T47D (cell line): Measurements from ENCODE around the gene FBXL5.

Experiments
- DNase-seq, 2 experiments: peaks; one replicate each; pipeline versions ENCODE4 v3.0.0 to v3.0.0-alpha.2; 2011 to 2012; ENCODE audit warnings: low read depth in 1 of 2, low spot score in 1 of 2
- JUND ChIP-seq: IDR thresholded peaks from 2 replicates; pipeline ENCODE4 v1.6.1; 2012; ENCODE audit warnings: low read depth
- in situ Hi-C: cut with HindIII; loops from 2 replicates; pipeline ENCODE4 v1.10.0; 2016; ENCODE audit warnings: low sequenced_read_pairs, low pct_unique_long_range_greater_than_20kb

Gene FBXL5, protein sequence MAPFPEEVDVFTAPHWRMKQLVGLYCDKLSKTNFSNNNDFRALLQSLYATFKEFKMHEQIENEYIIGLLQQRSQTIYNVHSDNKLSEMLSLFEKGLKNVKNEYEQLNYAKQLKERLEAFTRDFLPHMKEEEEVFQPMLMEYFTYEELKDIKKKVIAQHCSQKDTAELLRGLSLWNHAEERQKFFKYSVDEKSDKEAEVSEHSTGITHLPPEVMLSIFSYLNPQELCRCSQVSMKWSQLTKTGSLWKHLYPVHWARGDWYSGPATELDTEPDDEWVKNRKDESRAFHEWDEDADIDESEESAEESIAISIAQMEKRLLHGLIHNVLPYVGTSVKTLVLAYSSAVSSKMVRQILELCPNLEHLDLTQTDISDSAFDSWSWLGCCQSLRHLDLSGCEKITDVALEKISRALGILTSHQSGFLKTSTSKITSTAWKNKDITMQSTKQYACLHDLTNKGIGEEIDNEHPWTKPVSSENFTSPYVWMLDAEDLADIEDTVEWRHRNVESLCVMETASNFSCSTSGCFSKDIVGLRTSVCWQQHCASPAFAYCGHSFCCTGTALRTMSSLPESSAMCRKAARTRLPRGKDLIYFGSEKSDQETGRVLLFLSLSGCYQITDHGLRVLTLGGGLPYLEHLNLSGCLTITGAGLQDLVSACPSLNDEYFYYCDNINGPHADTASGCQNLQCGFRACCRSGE

GRCh38 chr4:15655223-15656037 lies at the start of gene FBXL5:
Gene FBXL5, minus strand, starts transcription at chr4:15655357. Its CDS starts 70 bp downstream, at chr4:15655287.
- in situ Hi-C loops: no loop called here
- DNase-seq: peak; percentile 84 to 86
- TF ChIP-seq JUND: no peak

DNA sequence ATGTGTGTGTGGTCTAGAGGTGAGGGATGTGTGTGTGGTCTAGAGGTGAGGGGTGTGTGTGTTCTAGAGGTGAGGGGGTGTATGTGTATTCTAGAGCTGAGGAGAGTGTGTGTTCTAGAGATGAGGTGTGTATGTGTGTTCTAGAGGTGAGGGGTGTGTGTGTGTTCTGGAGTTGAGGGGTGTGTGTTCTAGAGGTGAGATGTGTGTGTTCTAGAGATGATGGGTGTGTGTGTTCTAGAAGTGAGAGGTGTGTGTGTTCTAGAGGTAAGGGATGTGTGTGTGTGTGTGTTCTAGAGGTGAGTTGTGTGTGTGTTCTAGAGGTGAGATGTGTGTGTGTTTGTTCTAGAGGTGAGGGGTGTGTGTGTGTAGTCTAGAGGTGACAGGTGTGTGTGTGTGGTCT lies 49.0 kb upstream of the FBXL5 start:
- TF ChIP-seq JUND: no peak
- in situ Hi-C loops: no loop called here
- no peak for DNase-seq

- in situ Hi-C loops: no loop called here
- DNase-seq: no peak
- TF ChIP-seq JUND: no peak
Measured at GRCh38 chr4:15703439-15703838, 48.3 kb upstream of the FBXL5 start.

DNA sequence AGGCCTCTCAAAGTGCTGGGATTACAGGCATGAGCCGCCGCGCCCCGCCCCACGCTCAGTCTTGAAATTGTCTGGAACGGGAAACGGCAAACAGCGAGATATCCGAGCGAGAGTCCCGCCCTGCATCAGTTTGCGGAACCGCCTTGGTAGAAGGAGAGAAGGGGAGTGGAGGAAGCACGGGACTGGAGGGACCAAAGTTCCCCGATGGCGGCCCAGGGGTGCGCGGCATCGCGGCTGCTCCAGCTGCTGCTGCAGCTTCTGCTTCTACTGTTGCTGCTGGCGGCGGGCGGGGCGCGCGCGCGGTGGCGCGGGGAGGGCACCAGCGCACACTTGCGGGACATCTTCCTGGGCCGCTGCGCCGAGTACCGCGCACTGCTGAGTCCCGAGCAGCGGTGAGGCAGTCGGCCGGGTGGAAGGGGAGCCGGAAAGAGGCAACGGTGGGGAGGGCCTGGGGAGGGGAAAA lies 47.8 kb upstream of the FBXL5 start, which contains the start of gene BST1:
Gene BST1, plus strand, starts transcription at position 125 of the 463 bp plus-strand sequence. Its CDS starts 80 bp downstream, at position 205.
- DNase-seq: no peak
- in situ Hi-C loops: no loop called here
- no peak for TF ChIP-seq JUND

GRCh38 chr4:15696866-15697265 lies 41.7 kb upstream of the FBXL5 start:
- in situ Hi-C loops: no loop called here

DNA sequence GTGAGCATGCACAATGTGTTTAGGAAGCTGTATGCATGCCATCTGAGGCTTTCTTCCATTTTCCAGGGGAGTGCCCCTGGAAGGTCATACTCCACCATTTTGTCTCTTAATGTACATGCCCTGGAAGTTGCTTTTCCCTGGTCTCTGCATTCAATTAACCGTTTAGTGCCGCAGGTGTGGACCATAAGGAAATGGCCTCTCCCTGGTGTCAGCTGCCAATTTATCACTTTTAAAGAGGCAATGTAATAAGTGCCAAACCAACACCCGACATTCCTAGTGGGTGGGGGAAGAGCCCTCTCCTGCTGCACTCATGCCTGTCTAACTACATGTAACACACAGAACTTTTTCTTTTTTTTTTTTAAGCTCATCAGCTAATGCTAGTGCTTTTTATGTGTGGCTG lies 40.6 kb upstream of the FBXL5 start:
- no peak for TF ChIP-seq JUND
- no peak for DNase-seq
- in situ Hi-C loops: no loop called here

More at GRCh38 chr4:15696866-15697265, 41.7 kb upstream of the FBXL5 start:
- TF ChIP-seq JUND: no peak
- no peak for DNase-seq

DNA sequence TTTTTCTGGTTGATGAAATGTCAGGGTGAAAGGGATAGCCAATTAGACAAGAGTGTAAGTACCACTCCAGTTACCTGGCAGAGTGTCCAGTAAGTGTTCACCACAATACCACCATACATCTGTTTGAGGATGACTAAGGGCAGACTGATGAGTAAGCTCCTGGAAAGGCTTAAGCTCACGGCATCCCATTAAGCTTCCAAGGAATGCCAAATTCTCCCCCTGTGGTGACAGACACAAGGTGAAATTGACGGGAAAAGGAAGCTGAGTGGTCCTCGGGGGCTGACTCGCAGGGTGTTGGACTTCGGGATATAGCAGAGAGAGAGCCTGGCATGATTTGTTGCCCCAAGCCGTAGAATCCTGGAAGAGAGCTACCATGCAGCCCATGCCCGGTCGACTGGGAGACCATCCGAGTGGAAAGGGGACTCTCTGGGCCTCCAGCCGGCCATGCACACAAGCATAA lies 40.1 kb upstream of the FBXL5 start:
- TF ChIP-seq JUND: no peak

GRCh38 chr4:15694431-15694830 lies 39.3 kb upstream of the FBXL5 start:
- no peak for TF ChIP-seq JUND
- in situ Hi-C loops: no loop called here
- DNase-seq: peak in 1 of 2 experiments; percentile 79

More for the DNA sequence above, 40.1 kb upstream of the FBXL5 start:
- in situ Hi-C loops: no loop called here
- DNase-seq: no peak

DNA sequence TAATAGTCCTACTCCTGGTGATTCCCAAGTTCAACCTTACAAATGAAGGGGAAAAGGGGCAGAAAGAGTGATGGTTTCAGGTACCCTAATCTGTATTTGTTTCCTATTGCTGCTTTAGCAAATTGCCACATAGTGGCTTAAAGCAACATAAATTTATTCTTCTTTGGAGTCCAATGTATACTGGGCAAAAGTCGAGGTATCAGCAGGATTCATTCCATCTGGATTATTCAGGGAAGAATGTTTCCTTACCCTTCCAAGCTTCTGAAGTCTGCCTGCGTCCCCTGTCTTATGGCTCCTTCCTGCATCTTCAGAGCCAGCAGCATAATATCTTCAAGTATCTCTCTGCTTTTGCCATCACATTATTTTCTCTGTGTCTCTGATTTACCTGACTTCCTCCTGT lies 37.4 kb upstream of the FBXL5 start:
- TF ChIP-seq JUND: no peak
- in situ Hi-C loops: no loop called here
- DNase-seq: no peak

DNA sequence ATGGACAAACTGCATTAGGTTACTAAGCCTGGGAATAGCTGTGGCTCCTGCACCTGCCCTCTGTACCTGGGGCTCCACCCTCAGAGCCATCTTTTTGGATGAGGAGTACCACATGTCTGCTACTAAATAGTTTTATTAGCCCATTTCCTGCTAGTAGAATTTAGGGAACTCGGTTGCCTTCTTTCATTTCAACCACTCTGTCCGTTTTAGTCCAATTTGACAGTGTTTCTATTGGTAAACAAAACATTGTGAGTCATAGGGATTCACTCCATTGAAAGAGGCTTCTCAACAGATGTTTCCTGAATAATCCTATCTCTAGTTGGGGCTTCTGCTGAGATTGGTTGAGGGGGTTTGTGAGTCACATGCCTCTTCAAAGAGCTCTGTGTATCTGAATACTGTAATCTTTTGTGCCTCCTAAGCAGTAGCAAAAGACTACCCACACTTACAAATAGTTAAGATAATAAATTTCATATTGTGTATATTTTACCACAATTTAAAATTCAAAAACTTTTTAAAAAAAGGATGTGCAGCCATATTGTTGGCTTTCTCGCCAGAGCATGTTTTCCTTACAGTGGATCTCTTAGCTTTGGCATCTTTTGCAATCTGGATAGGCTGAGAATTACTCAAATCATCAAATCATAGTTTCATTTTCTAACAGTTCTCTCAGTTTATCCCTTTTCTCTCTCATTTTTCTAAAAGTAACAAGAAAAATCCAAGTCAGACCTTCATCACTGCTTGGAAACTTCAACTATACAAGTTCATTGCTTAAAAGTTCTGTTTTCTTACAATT lies 36.4 kb upstream of the FBXL5 start:
- in situ Hi-C loops: no loop called here
- TF ChIP-seq JUND: no peak
- no peak for DNase-seq

- DNase-seq: no peak
- in situ Hi-C loops: no loop called here
- no peak for TF ChIP-seq JUND
Measured at GRCh38 chr4:15690020-15690809, 35.1 kb upstream of the FBXL5 start.
